ENCODE data around the gene LDLRAD1.

Gene LDLRAD1

DNA sequence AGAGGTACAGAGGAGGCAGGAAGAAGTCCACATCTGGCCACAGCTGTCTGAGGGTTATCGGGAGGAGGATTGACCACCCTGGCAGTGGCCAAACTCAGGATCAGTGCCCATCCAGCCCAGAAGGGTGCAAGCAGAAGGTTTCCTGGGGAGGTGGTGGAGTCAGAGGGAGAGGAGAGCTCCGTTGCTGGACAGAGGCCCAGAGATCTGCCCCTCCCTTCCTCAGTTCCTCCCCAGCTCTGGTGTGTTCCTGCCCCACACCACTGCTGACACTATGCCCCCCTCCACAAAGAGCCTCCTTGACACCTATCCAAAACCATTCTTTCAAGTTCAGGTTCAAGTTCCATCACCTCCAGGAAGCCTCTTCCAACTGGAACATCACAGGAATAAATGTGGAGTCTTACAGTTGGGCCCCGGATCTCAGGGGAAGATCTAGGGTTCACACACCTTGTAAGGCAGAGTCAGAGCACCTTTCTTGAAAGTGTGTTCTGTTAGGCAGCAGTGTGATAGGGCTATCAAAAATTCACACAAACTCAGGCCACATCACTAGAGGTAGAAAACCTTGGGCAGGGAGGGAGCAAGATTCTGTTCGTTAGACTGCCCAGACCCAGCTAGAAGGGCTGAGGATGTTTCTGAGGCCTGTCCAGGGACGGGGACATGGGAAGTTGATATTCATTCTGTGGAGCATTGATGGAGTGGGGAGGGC, 7.4 kb downstream of the LDLRAD1 start:
- H3K4me3 ChIP-seq (ENCODE audit: low read length, poor library complexity, severe bottlenecking), result no peak overlapping the region
- H3K4me1 ChIP-seq (ENCODE audit: insufficient read depth, low read length, poor library complexity, severe bottlenecking), result no peaks in the 10 kb centered on the region
- H3K36me3 ChIP-seq (ENCODE audit: insufficient read depth, low read length), result no peaks in the 10 kb centered on the region
- no peaks in the 10 kb centered on the region for H3K79me2 ChIP-seq (ENCODE audit: insufficient read depth, low read length)
- H3K9me3 ChIP-seq (ENCODE audit: insufficient read depth, low read depth, low read length), result no peaks in the 10 kb centered on the region
- H3K4me2 ChIP-seq (ENCODE audit: low read depth, low read length, poor library complexity, severe bottlenecking), result no peak overlapping the region
- no peaks in the 10 kb centered on the region for H3K9me2 ChIP-seq (replicated peaks; ENCODE audit: low read depth, low read length)
- H4K20me1 ChIP-seq (ENCODE audit: insufficient read depth, low read length, poor library complexity, severe bottlenecking), result no peaks in the 10 kb centered on the region
- no peaks in the 10 kb centered on the region for H3F3A ChIP-seq (ENCODE audit: low read depth)
- H2AFZ ChIP-seq (ENCODE audit: low read length), result no peak overlapping the region
- no peaks in the 10 kb centered on the region for H3K27me3 ChIP-seq (ENCODE audit: insufficient read depth, low read length, poor library complexity, severe bottlenecking)
- no peak overlapping the region for H3K9ac ChIP-seq (ENCODE audit: low read depth, low read length, poor library complexity, severe bottlenecking)
- TF ChIP-seq CTCF (conservative IDR thresholded peaks at IDR 0.05; ENCODE audit: low read length), result no peak
- no peak for TF ChIP-seq EZH2phosphoT487 (IDR thresholded peaks at IDR 0.05; ENCODE audit: borderline replicate concordance)

DNA sequence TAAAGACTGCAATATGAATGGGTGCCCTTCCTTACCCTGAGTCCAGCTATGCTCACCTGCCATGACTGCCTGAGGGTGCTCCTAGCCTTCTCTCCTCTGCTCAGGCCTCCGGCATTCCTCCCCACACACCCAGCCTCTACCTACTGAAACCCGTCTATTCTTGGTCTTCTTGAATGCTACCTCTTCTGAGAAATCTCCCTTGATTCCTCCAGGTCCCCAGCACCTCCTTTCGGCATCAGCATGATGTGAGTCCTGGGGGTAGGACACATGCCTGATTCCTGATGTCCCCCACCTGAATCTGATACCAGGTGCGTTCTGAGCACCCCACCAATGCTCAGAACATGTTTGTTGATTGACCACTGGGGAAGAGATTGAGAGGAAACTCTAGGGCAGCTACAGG, 8.6 kb downstream of the LDLRAD1 start:
- Histone ChIP-seq H3K9ac (ENCODE audit: low read depth, low read length, poor library complexity, severe bottlenecking) (no peak overlapping the region), H3K36me3 (ENCODE audit: insufficient read depth, low read length) (no peaks in the 10 kb centered on the region), H3K9me3 (ENCODE audit: insufficient read depth, low read depth, low read length) (no peaks in the 10 kb centered on the region), H3K4me3 (ENCODE audit: low read length, poor library complexity, severe bottlenecking) (no peak overlapping the region), H4K20me1 (ENCODE audit: insufficient read depth, low read length, poor library complexity, severe bottlenecking) (no peaks in the 10 kb centered on the region), H3F3A (ENCODE audit: low read depth) (no peaks in the 10 kb centered on the region), H3K9me2 (replicated peaks; ENCODE audit: low read depth, low read length) (no peaks in the 10 kb centered on the region), H3K4me1 (ENCODE audit: insufficient read depth, low read length, poor library complexity, severe bottlenecking) (no peaks in the 10 kb centered on the region), H3K27me3 (ENCODE audit: insufficient read depth, low read length, poor library complexity, severe bottlenecking) (no peaks in the 10 kb centered on the region), H2AFZ (ENCODE audit: low read length) (no peak overlapping the region), H3K4me2 (ENCODE audit: low read depth, low read length, poor library complexity, severe bottlenecking) (no peak overlapping the region), H3K79me2 (ENCODE audit: insufficient read depth, low read length) (no peaks in the 10 kb centered on the region)
- TF ChIP-seq EZH2phosphoT487 (IDR thresholded peaks at IDR 0.05; ENCODE audit: borderline replicate concordance), result no peak

DNA sequence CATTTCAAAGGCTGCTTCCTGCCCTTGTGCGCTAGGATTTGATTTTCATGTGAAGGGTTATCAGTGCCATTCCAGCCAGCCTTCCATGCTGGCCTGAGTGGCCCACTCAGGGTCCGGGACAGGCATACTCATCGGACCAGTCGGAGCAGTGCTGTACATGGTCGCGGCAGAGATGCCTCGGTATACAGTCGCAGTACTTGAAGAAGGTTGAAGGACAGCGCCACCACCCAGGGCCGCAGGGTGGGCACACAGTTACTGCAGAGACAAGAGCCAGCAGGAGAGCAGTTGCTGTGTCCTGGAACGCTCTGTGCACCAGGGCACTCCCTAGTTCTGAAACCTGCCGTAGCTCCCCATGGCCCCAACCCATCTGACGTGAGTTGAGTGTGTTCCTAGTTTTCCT, 9.1 kb downstream of the LDLRAD1 start:
- Histone ChIP-seq H3K9me2 (replicated peaks; ENCODE audit: low read depth, low read length) (no peaks in the 10 kb centered on the region), H3K9ac (ENCODE audit: low read depth, low read length, poor library complexity, severe bottlenecking) (no peak overlapping the region), H3K4me1 (ENCODE audit: insufficient read depth, low read length, poor library complexity, severe bottlenecking) (no peaks in the 10 kb centered on the region), H3K36me3 (ENCODE audit: insufficient read depth, low read length) (no peaks in the 10 kb centered on the region), H3K79me2 (ENCODE audit: insufficient read depth, low read length) (no peaks in the 10 kb centered on the region), H3K4me2 (ENCODE audit: low read depth, low read length, poor library complexity, severe bottlenecking) (no peak overlapping the region), H3K27me3 (ENCODE audit: insufficient read depth, low read length, poor library complexity, severe bottlenecking) (no peaks in the 10 kb centered on the region), H4K20me1 (ENCODE audit: insufficient read depth, low read length, poor library complexity, severe bottlenecking) (no peaks in the 10 kb centered on the region), H3K4me3 (ENCODE audit: low read length, poor library complexity, severe bottlenecking) (no peak overlapping the region), H3K9me3 (ENCODE audit: insufficient read depth, low read depth, low read length) (no peaks in the 10 kb centered on the region), H3F3A (ENCODE audit: low read depth) (no peaks in the 10 kb centered on the region), H2AFZ (ENCODE audit: low read length) (no peak overlapping the region)
- TF ChIP-seq EZH2phosphoT487 (IDR thresholded peaks at IDR 0.05; ENCODE audit: borderline replicate concordance) (no peak), CTCF (conservative IDR thresholded peaks at IDR 0.05; ENCODE audit: low read length) (no peak)

- Histone ChIP-seq H3K9me3 (ENCODE audit: insufficient read depth, low read depth, low read length) (no peaks in the 10 kb centered on the region), H4K20me1 (ENCODE audit: insufficient read depth, low read length, poor library complexity, severe bottlenecking) (no peaks in the 10 kb centered on the region), H3K9ac (ENCODE audit: low read depth, low read length, poor library complexity, severe bottlenecking) (no peak overlapping the region), H3K79me2 (ENCODE audit: insufficient read depth, low read length) (no peaks in the 10 kb centered on the region), H3F3A (ENCODE audit: low read depth) (no peaks in the 10 kb centered on the region), H3K4me2 (ENCODE audit: low read depth, low read length, poor library complexity, severe bottlenecking) (no peak overlapping the region), H2AFZ (ENCODE audit: low read length) (no peak overlapping the region), H3K9me2 (replicated peaks; ENCODE audit: low read depth, low read length) (no peaks in the 10 kb centered on the region), H3K36me3 (ENCODE audit: insufficient read depth, low read length) (no peaks in the 10 kb centered on the region), H3K4me1 (ENCODE audit: insufficient read depth, low read length, poor library complexity, severe bottlenecking) (no peaks in the 10 kb centered on the region), H3K27me3 (ENCODE audit: insufficient read depth, low read length, poor library complexity, severe bottlenecking) (no peaks in the 10 kb centered on the region), H3K4me3 (ENCODE audit: low read length, poor library complexity, severe bottlenecking) (no peak overlapping the region)
- TF ChIP-seq CTCF (conservative IDR thresholded peaks at IDR 0.05; ENCODE audit: low read length) (no peak), EZH2phosphoT487 (IDR thresholded peaks at IDR 0.05; ENCODE audit: borderline replicate concordance) (no peak)
Measured at GRCh38 chr1:54007613-54008012, 10.4 kb downstream of the LDLRAD1 start.
